GM19455 (cell line): ENCODE measurements around the gene CCNT2.
"Not testable (repeated sequence)": the region's sequence is repeated elsewhere in the genome, so short reads cannot be mapped to it uniquely, and the experiment has no call there.

ENCODE experiments used
- ATAC-seq: cut with Tn5 transposase; IDR thresholded peaks from one replicate; pipeline ENCODE4 v1.9.1; 2021; ENCODE audit not compliant: unreplicated experiment

The CCNT2 gene

DNA sequence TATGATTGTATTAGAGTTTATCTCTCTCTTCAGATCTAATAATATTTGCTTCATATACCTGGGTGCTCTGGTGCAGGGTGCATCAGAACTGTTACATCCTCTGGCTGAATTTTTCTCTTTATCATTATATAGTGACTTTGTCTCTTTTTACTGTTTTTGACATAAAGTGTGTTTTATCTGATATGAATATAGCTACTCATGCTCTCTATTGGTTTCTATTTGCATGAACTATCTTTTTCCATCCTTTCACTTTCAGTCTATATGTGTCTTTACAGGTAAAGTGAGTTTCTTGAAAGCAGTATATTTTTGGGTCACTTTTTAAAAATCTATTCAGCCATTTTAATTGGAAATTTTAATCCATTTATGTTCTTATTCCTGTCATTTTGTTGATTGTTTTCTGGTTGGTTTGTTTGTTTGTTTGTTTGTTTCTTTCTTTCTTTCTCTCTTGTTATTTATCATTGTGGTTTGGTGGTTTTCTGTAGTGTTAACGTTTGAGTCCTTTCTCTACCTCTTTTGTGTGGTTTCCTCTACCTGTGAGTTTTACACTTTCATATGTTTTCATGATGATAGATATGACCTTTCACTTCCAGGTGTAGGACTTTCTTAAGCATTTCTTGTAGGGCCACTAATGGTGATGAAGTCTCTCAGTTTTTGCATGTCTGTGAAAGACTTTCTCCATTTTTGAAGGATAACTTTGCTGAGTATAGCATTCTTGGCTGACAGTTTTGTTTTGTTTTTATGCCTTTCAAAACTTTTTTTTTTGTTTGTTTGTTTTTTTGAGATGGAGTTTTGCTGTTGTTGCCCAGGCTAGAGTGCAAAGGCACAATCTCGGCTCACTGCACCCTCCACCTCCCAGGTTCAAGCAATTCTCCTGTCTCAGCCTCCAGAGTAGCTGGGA lies 54.9 kb downstream of the CCNT2 start:
- ATAC-seq: peak; percentile 64

DNA sequence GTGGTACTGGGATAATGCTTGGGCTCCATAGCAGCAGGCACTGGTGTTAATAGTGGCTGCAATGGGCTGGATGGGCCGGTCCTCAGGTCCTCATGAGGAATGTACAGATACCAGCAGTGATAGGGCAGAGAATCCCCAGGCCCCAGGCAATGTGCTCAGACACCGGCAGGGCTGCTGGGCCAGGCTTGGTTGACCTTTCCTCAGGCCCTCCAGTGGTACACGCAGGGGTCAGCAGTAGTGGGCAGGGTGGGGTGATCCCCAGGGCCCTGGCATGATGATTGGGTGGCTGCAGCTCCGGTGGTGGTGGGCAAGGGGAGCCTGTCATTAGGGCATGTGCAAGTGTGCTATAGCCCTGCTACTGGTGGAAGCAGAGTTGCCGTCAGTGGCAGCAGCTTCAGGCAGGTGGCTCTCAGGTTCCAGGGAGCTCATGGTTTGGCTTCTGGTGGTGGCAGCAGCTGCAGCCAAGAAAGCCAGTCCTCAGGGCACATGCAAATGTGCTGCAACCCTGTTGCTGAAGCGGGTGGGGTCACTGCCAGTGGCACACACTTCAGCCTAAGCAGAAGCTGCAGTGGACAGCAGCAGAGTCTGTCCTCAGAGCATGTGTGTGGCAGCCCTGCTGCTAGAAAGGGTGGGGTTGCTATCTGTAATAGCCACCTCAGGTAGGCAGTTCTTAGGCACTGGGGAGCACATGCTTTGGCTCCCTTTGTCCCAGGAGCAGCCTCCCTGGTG lies 56.8 kb downstream of the CCNT2 start:
- ATAC-seq: no peak

DNA sequence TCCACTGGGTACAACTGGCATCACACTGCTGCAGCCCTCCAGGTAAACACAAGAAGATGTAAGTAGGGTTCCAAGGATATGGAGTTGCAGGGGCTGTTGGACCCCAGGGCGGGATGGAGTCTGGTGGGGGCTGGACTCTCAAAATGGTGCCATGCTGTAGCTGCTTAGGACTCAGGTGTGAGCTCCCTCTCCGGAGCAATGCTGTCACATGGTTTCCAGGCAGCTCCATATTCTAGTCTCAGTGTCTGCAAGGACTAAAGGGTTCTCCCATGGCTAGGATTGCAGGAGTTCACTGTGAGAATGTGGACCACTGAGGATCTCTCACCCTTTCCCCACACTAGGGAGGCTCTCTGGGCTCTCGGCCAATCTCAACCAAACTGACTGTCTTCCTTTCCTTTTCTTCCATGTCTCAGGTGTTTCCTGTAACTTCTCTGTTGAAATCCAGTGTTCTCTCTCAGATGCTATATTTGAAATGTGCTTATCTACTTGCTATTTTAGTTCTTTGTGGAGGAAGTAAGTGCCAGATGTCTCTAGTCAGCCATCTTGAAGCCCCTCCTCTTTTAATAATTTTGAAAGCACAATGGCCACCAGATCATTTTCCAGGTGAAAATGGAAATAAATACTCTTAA lies 57.6 kb downstream of the CCNT2 start:
- no peak for ATAC-seq

DNA sequence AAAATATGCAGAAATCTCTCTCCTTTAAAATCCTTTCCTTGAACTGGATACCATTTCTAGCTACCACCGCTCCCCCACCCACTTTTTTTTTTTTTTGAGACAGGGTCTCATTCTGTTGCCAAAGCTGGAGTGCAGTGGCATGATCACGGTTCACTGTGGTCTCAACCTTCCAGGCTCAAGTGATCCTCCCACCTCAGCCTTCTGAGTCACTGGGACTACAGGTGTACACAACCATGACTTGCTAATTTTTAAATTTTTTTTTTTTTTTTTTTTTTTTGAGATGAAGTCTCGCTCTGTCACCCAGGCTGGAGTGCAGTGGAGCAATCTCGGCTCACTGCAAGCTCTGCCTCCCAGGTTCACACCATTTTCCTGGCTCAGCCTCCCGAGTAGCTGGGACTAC lies 58.5 kb downstream of the CCNT2 start:
- ATAC-seq: not testable (repeated sequence)

DNA sequence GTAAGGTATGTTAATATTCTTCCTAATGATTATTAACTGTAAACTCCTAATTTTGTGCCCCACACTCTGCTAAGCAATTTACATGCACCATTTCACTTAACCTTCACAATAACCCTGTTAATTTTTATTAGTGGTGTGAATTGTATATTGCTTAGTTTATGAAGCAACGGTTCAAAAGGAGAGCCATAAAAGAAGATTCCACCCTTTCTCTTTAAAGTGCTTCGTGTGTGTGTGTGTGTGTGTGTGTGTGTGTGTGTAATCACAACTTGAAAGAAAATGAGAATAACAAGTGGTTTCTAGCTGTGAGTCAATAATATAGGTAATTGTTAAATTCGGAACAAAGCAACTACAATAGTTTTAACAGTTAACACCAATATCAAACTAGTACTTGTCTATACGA lies 60.6 kb downstream of the CCNT2 start:
- ATAC-seq: no peak

DNA sequence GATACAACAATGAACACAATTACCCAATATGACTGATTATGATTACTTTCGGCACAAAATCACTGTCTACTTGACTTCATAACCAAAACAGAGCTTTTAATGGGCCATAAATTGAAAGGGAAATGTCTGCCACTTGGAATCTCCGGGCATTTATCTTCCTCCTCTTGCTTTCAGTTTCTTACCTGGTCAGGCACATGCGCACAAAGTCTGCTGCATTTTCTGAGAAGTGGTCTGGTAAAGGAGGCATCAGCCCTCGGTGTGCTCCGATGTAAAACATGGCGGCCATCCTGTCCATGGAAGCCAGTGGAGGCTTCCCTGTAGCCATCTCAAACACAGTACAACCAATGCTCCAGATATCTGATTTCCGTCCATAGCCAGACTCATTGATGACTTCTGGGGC lies 62.0 kb downstream of the CCNT2 start:
- no peak for ATAC-seq

DNA sequence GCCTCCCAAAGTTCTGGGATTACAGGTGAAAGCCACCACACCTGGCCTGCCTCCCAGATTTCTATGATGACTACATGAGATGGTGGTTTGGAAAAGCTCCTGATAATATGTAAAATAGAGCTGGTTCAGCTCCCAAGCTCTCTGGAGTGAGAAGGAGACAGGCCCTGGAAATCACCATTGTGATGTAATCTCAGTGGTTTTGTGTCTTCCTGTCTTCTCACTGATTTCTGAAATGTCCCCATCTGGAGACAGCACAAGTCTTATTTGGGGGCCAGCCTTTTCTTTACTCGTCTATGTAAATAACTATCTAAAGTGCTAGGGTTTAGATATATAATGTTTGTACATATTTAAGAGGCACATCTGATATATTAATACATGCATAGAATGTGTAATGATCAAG lies 64.0 kb downstream of the CCNT2 start:
- ATAC-seq: no peak

DNA sequence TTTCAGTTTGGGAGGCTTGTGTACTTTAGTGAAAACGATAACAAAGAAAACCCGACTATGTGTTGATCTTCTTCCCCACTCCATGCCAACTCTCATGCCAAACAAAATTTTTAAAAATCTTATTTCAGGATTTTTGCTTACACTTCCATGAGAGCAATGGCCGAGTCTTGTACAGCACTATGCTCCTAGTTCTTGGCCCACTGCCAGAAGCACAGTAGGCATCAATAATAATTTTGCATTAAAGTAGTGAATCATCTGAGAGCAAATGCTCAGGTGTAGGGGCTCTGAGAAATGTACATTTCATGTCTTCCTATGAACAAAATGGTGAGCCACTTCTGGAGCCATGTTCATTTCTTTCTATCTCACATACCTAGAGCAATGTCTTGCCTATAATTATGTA lies 66.4 kb downstream of the CCNT2 start:
- no peak for ATAC-seq

DNA sequence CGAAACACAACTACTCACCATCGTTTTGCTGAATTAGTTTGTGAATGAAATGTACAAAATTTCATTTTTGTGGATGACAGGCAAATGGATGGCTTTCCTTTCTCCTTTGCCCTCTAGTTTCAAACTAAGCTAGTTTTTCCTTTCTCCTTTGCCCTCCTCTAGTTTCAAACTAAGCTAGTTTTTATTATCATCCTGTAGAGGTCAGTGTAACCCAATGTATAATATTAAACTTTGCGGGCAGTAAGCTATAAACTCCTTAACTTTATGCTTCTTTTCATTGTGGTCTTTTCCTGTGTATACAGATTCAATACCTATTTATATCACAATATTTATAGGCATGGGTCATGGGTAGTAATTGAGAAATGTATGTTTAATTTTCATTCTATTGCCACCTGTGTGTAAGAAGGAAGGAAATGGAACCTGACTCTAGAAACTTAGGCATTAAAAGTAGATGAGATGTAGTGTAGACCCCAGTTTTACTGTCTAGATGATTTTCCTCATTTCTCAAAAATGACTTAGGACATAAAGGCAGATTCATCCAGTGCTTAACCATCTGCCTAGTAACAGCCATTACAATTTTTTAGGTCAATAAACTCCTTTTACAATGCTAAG lies 70.5 kb downstream of the CCNT2 start:
- no peak for ATAC-seq

DNA sequence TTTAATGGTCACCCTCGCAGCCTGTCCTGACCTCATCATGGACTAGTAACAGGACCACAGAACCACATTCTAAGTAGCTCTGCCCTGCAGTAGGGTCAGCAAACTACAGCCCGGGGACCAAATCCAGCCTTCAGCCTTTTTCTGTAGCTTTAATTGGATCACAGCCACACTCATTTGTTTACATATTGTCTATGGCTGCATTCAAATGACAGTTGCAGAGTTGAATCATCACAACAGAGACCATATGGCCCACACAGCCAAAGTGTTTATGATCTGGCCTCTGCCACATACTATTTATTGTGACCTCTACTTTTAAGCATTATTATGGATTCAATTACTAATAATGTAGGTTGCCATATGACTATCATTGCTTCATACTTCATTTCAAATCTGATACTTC lies 80.9 kb downstream of the CCNT2 start:
- no peak for ATAC-seq

DNA sequence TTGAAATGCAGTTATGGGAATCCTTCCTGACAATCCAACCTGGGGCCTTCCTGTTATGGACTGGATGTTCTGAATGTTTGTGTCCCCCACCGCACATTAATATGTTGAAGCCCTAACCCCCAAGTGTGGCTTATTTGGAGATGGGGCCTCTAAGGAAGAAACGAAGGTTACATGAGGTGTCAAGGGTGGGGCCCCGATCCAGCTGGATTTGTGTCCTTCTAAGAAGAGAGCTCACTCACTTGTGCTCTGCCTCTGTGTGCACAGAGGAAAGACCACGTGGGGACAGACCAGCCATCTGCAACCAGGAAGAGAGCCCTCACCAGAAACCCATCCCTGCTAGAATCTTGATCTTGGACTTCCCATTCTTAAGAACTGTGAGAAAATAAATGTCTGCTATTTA lies 84.2 kb downstream of the CCNT2 start:
- ATAC-seq: no peak

DNA sequence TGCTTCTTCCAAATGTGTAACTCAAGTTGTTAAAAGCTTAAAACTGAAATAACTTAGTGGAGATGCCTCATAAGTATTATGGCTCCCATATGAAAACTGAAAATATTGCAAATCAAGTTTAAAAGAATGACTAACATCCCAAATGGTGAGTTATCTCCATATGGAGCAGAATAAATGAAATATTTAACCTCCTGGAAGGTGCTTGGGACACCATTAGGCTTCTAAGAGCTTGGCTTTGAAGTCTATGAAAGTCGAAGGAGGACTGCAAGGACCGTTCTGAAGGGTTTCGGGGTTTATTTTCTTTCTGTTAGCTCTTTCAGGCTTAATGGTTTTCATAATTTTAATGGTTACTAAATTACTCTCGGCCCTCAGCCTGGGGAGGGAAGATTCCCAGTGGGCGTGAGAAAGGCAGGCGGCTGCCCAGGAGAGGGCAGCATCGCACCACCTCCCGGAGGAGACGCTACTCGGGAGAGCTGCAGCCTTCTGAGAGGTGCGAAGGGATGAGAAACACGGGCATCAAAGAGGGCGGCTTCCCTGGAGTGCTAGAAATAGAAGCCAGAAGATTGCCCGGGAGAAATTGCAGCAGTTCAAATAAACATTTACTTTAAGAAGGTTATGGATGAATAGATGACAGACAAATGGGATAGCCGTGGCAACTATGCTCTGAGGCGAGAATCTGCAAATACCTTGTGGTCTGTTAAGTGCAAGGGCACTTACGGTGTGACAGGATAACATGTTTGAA lies 85.6 kb downstream of the CCNT2 start:
- ATAC-seq: peak; percentile 96

DNA sequence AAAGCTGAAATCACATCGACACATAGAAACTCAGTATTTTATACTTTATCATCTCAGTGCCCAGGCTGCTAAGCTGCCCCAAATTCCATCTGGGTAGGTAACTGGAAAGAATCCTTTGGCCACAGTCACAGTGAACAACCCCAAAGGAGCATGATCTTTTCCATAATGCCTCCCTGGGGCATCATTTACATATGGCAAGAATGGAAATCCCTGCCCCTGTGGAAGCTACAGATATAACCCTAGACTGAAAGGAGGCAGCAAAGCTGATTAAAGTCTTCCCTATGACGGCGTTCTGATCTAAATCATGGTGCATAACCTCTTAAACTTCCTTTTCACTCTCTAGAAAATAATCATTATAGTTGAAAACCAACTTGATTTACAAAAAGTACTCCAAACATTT lies 87.1 kb downstream of the CCNT2 start:
- no peak for ATAC-seq
